ENCODE data around the gene KCNQ1OT1.

Gene KCNQ1OT1

DNA sequence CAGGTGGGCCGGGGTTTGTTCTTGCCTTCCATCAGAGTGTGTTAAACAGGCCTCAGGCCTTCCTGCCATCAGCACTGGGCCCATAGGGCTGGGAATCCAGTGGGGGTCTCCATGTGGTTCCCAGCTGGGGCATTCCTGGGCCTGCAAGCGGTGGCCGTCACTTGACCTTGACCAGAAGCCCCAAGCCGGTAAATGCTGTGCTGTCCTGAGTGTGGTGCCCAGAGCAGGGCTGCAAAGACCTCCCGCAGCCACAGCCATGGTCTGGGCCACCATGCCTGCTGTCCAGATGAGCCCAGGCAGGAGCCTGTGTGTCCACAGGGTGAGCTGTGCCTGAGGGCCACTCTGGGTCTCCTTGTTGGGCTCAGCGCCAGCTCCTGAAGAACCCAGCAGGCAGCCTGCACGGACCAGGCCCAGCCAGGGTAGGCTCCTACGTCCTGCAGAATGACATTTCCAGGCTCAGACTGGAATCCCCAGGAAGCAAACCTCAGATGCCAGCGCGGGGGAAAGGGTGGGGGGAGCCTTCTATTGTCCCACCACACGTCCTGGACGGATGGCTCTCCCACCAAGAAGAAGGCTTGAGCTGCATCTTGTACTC lies 117.3 kb downstream of the KCNQ1OT1 start:
- peak; percentile 44 for DNase-seq (ENCODE audit: low spot score)

DNA sequence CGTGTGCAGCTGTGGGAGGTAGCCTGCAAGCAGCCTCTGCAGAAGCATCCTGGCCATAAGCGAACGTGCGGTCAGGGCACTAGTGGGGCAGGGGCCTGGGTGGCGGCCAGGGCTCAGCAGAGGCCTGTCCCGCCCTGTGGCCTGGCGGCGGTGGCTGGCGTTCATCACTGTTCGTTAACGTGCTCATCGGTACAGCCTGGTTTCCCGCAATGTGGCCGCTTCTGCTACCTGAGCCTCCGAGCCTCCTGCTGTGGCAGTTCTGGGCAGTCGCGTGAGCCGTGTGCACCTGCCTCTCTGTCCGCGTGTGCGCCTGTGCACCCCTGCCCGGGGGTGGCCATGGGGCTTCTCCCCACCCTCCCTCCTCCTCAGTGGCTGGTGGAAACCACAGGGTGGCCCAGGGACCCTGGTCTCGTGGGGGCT lies 117.9 kb downstream of the KCNQ1OT1 start:
- peak; percentile 36 for DNase-seq (ENCODE audit: low spot score)

DNA sequence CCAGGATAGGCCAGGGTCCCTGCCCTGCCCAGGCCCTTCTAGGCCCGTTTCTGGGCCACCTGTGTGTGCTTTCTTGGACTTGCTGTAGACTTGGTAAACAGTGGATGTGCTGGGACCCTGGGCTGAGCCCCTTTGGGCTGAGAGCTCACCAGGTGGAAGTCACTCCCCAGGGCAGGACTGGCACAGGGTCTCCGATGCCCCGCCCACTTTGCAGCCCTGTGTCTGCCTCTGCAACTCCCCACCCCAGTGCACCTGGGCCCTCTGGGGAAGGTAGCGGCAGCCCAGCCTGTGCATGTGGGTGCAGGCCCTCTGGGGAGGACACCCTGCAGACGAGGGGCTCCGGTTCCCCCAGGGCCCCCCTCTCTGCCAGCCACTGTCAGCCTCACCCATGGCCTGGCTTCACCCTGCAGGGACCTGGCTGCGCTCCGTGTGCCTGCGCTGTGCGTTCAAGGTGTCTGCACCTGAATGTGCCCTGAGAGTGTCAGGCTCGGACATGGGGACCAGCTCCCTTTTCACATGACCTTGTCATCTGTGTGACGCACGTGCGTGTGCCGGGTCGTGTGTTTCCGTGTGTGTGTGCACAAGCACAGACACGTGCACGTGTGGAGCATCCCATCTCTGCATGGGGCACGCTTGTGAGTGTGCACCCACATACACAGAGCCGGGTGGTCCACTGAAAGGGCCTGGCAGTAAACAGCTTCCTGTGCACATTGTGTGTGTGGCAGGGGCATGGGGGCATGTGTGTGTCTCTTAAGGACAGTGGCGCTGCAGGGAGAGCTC lies 118.5 kb downstream of the KCNQ1OT1 start:
- peak; percentile 41 for DNase-seq (ENCODE audit: low spot score)

DNA sequence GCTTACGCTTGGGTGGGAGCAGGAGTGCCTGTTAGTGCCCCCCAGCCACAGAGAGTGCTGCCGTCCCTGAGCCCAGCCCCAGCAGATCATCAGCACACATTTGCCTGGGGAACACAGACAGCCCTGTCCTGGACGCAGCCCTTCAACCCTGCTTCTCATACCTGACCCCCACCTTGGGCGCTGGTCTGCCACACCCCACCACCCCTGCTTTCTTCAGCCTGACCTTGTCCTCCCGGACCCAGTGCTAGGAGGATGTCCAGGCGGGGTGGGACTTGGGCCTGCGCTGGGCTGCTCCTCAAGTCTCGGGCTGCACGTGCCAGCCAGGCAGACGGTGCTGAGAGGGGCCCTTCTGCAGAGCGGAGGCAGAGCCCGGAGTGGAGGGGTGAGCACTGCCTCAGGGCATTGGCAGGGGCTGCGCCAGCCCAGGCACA lies 119.2 kb downstream of the KCNQ1OT1 start:
- peak; percentile 45 for DNase-seq (ENCODE audit: low spot score)

DNA sequence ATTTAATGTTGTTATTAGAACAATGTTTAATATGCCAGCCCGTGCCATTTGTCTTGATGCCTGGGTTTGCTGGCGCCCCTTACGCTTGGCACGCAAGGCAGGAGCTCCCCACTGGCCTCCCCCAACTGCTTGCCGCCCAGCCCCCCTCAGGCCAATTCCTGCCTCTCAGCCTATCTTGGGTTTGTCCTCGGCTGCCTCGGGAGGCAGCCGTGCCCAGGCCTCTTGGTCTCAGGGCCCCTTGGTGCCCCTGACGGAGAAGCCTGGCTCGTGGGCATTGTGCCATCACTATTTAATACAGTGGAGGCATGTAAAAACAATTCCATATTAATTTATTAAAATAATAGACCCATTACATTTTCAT lies 119.8 kb downstream of the KCNQ1OT1 start:
- no peak for DNase-seq (ENCODE audit: low spot score)

DNA sequence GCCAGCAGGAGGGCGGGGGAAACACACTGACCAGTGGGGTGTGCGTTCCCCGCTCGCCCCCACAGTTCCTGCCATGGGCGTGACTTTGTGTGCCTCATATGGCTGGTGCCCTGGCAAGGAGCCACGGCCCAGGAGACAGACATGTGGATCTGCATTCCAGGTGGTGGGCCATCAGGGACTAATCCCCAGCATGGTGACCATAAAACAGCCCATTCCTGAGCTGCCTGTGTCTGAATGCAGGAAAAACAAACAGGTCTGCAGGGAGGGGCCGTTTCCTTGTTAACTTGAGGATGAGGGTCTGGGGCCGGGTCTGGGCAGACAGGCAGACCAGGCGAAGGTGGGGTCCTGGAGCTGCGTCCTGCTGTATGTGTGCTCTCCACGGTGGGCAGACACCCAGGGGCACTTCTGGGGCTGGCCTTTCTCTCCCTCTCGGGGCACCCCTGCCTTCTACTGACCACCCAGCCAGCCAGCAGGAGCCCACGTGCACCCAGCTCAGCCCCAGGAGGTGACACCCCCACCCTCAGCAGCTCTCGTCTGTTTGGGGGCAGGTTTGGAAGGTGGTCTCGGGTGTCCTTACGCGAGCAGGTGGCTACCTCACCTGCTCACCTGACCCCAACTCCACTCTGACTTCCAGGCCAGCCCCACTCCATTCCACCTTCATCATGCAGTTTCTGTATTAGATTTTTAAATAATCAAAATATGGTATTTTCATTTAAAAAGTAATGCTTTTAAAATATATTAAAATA lies 120.3 kb downstream of the KCNQ1OT1 start:
- DNase-seq (ENCODE audit: low spot score): no peak

DNA sequence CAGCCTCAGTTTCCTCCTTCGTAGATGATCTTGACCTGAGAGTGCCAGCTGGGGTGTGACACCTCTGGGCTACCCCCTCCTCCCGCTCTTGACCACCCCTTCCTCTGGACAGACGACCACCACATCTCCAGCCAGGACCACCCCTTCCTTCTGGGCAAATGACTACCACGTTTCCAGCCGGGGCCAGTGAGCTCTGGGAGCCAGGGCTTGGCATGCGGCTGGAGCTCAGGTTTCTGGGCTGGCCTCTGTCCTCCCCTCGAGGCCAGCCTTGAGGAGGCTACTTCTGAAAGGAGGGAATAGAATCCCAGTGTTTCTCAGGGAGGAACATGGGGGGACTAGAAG lies 120.9 kb downstream of the KCNQ1OT1 start:
- no peak for DNase-seq (ENCODE audit: low spot score)

DNA sequence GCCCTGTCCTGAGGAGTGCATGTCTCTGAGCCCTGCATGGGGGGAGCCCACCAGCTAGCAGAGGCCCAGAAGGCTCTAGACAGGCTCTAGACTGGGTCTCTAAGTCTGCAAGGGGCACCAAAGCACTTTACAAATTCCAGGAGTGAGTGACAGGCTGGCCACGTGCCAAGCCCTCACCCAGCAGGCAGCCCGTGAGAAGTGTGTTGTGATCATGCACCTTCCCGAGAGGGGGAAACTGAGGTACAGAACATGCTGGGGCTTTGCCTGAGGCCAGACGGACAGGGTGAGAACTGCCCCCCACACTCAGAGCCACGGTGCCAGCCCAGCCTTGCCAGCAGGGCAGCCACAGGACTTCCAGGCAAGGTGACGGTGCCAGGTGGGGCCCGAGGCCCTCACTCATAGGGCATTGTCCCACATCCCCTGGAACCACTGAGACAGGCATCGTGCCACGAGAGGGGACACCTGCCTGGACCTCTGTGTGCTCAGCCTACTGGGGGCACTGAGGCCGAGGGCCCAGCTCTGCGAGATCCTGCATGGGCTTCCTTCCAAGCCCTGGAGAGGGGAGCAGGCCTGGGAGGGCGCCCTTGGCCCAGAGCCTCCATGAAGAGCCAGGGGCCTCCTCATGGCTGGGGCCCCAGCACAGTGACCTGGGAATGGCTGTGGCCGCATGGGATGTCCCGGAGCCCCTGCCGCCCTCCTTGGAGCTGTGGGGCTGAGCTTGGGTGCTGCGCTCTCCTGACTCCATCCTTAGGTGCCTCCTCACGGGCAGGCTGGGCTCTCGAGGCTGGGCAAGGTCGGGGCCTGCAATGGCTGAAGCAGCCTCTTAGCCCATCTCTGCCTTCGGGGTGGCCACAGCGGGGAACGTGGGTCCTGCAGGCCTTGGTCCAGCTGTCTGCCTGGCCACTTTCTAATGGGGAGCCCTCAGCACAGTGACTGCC lies 121.5 kb downstream of the KCNQ1OT1 start:
- no peak for DNase-seq (ENCODE audit: low spot score)

DNA sequence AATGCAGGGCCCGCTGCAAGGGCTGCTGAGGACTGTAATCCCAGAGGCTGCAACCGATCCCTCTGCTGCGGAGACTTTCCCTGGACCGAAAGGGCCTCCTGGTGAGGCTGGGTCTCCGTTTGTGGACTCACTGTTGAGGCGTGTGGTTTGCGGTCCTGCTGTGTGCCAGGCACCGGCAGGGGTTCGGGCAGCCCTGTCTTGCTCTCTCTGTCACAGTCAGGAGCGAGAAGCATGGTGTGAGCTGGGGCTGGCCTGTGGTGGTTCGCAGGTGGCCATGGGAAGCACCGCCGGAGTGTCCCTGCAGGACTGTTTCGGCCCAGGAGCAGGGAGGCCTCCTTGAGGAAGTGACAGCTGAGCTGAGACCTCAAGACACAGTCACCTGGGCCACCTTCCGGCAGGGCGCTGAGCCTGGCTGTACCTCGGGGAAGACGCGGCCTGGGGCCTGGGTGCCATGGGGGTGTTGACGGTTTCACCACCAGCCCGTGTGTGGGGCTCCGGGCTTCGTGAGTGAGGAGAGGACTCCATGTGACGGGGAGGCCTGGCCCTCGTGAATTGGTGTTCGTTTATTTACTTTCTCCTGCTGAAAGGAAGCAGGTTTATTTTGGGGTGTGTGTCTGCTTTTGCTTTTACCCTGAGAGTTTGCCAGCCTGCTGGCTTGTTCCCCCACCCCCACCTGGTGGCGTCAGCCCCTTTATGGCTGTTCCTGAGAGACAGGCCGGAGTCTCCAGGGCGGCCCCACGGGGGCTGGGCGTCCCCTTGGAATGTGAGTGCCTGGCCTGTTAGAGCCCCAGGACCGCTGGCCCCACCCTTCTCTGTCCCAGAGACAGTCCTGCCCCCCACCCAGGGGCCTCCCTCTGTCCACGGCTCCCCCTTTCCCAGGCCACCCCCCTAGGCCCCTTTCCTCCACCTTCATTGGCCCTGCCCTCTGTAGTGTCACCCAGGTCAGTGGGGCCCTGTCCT lies 122.5 kb downstream of the KCNQ1OT1 start:
- DNase-seq (ENCODE audit: low spot score): no peak

DNA sequence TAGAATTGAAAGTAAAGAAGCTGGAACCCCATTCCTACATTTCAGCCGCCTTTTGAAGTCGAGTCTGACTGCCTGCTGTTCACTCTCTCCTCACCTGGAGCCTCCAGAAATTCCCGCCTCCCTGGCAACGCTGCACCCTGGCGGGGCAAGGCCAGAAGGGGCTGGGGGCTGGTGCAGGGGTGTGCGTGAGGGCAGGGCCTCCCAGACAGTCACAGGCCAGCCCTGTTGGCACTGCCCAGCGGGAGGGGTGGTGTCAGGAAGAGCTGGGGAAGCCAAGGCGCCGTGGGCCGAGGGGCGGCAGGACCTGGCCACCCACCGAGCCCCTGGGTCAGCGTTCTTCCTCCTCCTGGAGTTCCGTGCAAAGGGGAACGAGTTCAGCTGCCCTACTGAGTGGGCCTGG lies 123.2 kb downstream of the KCNQ1OT1 start:
- DNase-seq (ENCODE audit: low spot score): no peak

DNA sequence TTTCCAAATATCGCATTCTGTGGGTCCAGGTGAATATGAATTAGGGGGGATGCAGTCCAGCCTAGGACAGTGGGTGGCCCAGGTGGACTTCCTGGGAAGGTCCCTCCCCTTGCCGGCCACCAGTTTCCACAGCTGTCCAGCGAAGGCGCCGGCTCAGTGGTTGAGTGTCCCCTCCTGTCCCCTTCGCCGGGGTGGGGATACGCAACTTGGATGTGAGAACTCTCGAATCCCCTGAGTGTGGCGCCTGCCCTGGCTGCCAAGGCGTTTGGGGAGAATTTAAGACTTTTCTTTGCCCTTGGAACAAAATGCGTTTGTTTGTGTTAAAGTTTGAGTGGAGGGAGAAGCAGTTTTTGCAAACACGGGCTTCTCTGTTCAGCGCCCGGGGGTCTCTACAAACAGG lies 123.7 kb downstream of the KCNQ1OT1 start:
- DNase-seq (ENCODE audit: low spot score): no peak

DNA sequence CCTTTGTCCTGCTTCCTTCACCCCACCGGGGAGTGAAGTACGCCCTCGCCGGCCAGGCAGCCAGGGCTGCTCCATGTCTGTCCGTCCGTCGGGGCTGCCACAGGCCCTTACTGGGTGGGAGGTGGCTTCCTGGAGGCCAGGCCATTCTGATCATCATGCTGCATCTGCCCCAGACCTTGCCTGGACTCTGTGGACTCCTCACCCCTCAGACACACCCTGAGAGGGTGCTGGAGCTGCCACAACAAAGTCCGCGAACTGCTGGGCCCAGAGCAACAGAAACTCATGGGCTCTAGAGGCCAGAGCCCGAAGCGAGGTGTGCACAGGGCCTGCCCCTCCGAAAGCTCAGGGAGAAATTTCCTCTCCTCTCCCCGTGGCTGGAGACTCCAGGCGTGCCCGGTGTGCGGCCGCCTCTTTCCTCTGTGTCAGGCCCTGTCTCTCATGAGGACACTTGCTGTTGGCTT lies 124.2 kb downstream of the KCNQ1OT1 start:
- no peak for DNase-seq (ENCODE audit: low spot score)

DNA sequence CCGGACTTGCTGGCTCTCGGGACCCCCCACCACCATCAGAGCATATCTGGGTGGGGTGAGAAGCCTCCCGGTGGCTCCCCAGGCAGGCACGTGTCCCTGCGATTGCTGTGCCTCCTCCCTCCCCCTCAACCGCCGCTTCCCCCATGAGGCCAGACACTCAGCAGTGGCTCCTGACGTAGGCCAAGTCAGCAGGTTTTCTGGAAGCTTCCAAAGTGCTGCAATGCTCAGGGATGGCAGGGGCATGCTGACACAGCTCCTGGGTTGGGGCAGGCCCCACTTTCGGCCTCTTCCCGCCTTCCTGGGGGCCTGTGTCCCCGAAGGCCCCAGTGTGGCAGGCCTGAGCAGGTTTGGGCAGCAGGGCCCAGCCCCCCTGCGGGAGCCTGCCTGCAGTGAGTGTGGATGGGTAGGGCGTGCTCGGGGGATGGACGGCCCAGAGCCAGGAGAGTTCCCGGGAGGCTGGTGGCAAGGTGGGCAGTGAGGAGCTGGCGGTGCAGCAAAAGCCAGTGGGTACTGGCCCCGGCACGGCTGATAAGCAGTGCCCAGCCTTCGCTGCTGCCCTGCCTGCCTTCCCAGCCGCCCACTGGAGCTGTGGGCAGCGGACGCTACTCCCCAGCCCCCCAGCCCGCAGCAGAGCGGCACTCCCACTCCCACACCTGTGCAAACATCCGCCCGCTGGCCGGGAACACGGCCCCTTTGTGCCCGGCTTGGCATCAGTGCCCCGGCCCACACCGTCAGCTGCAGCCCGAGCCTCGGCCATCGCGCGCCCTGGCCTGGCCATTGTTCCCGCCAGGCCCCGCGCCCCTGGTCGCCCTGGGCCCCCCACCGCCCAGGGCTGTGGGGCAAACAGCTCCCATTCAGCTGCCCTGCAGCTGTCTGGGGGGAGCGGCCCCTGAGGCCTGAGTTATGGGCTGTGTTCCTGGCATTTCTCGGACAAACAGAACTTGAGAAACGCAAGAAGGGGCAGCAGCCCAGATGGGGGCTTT lies 125.0 kb downstream of the KCNQ1OT1 start:
- DNase-seq (ENCODE audit: low spot score): no peak

DNA sequence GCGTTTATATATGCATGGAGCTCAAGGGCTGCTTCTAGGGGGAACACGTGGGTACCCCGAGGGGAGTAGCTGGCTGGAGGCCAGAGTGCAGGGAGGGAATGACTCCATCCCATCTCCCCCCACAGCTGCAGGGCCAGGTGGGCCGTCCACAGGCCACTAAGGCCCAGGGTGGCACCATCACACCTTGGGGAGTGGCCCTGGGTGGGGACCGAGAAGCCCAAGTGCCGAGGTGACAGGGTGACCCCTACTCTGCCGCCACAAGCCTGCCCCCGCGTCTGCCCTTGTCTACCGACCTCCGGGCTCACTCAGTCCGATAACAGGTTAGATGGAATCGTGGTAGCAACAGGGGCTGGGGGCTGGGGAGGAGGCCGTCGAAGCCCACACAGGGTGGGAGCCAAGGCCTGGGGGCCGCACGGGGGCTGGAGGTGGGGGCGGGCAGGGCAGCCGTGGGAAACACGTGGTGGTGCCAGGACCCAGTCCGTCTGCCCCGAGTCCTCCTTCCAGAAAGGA lies 125.7 kb downstream of the KCNQ1OT1 start:
- no peak for DNase-seq (ENCODE audit: low spot score)

DNA sequence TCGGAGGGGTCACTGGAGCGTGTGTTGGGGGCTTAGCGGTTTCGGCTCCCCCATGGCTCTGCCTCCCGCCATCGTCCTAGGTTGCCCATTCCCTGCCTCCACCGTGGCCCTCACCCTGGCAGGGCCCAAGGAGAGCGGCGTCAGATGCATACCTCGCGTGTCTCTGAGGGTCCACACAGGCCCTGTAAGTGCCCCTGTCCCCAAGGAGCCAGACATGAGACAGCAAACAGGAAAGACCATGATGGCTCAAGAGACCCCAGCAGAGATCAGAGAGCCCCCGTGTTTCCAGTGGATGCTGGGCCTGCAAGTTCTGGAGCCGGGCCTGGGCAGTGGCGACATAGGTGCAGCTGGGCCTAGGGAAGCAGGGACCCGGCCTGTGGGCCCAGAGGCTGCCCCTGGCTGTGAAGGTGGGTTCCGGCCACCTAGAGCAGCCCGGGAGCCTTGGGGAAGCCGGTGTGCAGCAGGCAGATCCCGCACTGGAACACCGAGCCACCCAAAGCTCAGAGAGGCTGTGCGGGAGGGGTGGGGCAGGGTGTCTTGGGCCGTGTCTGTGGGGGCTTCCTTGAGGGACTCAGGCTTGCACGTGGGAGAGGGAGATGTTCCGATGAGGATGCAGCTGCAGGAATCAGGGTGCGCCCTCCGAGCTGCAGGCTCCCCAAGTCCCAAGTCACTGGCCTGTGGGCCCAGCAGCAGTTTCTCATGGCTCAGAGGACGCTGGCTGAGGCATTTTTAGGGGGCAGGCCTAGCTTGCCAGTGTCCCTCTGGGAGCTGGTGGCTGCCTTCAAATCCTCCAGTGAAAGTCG lies 126.4 kb downstream of the KCNQ1OT1 start:
- no peak for DNase-seq (ENCODE audit: low spot score)

DNA sequence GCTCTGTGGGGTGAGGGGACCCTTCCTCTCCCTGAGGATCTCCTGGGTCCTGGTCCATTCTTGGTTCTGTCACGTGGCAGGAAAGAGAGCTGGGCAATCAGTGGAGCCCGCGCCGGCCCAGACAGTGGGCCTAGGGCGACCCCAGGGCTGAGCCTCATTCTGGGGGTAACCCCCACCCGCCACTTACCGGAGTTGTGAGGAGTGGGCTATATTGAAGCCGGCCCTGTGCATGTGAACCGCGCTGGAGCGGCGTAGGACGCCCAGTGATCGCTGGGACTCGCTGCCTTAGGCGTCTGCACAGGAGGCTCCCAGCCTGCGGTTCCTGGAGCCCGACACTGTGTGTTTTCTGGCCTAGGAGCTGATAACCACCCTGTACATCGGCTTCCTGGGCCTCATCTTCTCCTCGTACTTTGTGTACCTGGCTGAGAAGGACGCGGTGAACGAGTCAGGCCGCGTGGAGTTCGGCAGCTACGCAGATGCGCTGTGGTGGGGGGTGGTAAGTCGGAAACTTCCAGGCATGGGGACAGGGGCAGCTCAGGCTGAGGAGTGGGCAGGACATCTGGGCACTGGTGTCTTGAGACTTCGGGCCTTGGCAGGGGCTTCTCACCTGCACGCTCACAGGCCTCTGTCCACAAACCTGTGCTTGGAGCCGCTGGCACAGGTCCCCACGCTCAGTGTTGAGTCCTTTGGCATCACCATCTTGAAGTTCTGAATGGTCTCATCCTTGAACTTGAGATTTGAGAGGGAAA lies 127.1 kb downstream of the KCNQ1OT1 start:
- DNase-seq (ENCODE audit: low spot score): no peak

DNA sequence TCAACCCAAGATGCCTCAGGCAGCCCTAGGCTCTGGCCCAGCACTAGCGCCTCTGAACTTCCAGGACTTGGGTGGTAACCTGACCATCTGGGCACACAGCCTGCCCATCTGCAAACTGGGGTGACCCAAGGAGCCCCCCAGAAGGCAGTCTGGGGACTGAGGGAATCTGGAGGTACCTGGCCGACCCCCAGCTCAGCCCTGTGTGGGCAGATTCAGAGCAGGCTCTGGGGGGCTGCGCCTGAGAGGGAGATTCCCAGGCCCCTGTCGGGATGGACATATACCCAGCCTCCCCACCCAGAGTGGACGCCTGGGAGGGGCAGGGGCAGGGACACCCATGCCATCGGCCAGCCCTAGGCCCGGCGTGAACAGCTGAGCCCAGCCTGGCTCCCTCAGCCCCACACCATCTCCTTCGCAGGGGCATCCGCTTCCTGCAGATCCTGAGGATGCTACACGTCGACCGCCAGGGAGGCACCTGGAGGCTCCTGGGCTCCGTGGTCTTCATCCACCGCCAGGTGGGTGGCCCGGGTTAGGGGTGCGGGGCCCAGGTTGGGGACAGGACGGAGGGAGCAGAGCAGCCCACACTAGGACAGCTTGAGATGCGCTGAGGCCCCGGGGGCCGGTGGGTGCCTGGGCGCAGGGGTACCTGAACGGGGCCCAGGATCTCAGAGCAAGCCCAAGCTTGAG lies 128.1 kb downstream of the KCNQ1OT1 start:
- no peak for DNase-seq (ENCODE audit: low spot score)

Data from ecto neural progenitor cell (in vitro differentiated cells).